GM21528 (cell line): ENCODE measurements around the gene CDH8.
"Not testable (repeated sequence)": the region's sequence is repeated elsewhere in the genome, so short reads cannot be mapped to it uniquely, and the experiment has no call there.

ENCODE experiments used
- ATAC-seq: cut with Tn5 transposase; IDR thresholded peaks from one replicate; pipeline ENCODE4 v1.9.1; 2021; ENCODE audit warnings: mild to moderate bottlenecking, moderate library complexity; ENCODE audit not compliant: unreplicated experiment, low FRiP score

The CDH8 gene

GRCh38 chr16:61797961-61798507, 238.2 kb downstream of the CDH8 start:
- no peak for ATAC-seq

GRCh38 chr16:61797296-61797795, 238.9 kb downstream of the CDH8 start:
- no peak for ATAC-seq

GRCh38 chr16:61792194-61792909, 243.9 kb downstream of the CDH8 start:
- ATAC-seq, result no peak

- ATAC-seq, result no peak
Measured at GRCh38 chr16:61791464-61791863, 244.8 kb downstream of the CDH8 start.

GRCh38 chr16:61781855-61782254, 254.4 kb downstream of the CDH8 start:
- ATAC-seq, result not testable (repeated sequence)

- no peak for ATAC-seq
Measured at GRCh38 chr16:61780161-61780560, 256.1 kb downstream of the CDH8 start.

- no peak for ATAC-seq
Measured at GRCh38 chr16:61770301-61770700, 265.9 kb downstream of the CDH8 start.

GRCh38 chr16:61763991-61764390, 272.2 kb downstream of the CDH8 start:
- ATAC-seq, result no peak

- ATAC-seq, result no peak
Measured at GRCh38 chr16:61763013-61763412, 273.2 kb downstream of the CDH8 start.

- ATAC-seq, result no peak
Measured at GRCh38 chr16:61730997-61731396, 305.2 kb downstream of the CDH8 start.

- no peak for ATAC-seq
Measured at GRCh38 chr16:61726701-61727100, 309.5 kb downstream of the CDH8 start.

GRCh38 chr16:61726125-61726524, 310.1 kb downstream of the CDH8 start:
- ATAC-seq, result no peak

GRCh38 chr16:61721544-61721943, 314.7 kb downstream of the CDH8 start:
- no peak for ATAC-seq

- ATAC-seq, result no peak
Measured at GRCh38 chr16:61715393-61715792, 320.8 kb downstream of the CDH8 start.

- no peak for ATAC-seq
Measured at GRCh38 chr16:61713787-61714186, 322.5 kb downstream of the CDH8 start.

- not testable (repeated sequence) for ATAC-seq
Measured at GRCh38 chr16:61699640-61700039, 336.6 kb downstream of the CDH8 start.

- no peak for ATAC-seq
Measured at GRCh38 chr16:61684541-61684940, 351.7 kb downstream of the CDH8 start.

- ATAC-seq, result no peak
Measured at GRCh38 chr16:61681673-61682072, 354.6 kb downstream of the CDH8 start.

- no peak for ATAC-seq
Measured at GRCh38 chr16:61681124-61681523, 355.1 kb downstream of the CDH8 start.

- ATAC-seq, result no peak
Measured at GRCh38 chr16:61678182-61678581, 358.1 kb downstream of the CDH8 start.

GRCh38 chr16:61677776-61678175, 358.5 kb downstream of the CDH8 start:
- ATAC-seq, result no peak

GRCh38 chr16:61676740-61677139, 359.5 kb downstream of the CDH8 start:
- no peak for ATAC-seq
